CD14-positive monocyte (primary cell): ENCODE measurements around the gene CERK. TPM values are rescaled to one million over a fixed set of nuclear protein-coding genes. Genes with fewer than 3 reads are reported as not detected.

Experiments
- DNase-seq, 3 donors: peaks; one replicate each; pipeline ENCODE4 v3.0.0-alpha.2; 2011 to 2022
- H2AFZ ChIP-seq: 2 replicates; pipeline ENCODE4 v1.6.0; 2012; ENCODE audit warnings: mild to moderate bottlenecking, low read depth, low read length, inconsistent platforms; ENCODE audit not compliant: insufficient read depth, poor library complexity, severe bottlenecking
- H3K27ac ChIP-seq, 2 donors: 1 replicate in 1 of 2; 2 replicates in 1 of 2; pipeline ENCODE4 v1.5.1; 2012 to 2013; ENCODE audit warnings: low read length in 2 of 2, control low read depth in 1 of 2, inconsistent platforms in 1 of 2, low read depth in 1 of 2, mild to moderate bottlenecking in 1 of 2
- H3K27me3 ChIP-seq, 2 donors: one replicate each; pipeline versions ENCODE4 v1.6.0 to v1.6.1; 2011 to 2013; ENCODE audit warnings: low read length in 2 of 2; ENCODE audit not compliant: control insufficient read depth in 2 of 2, insufficient read depth in 2 of 2
- H3K36me3 ChIP-seq, 2 donors: replicated peaks in 1 of 2; 1 replicate in 1 of 2; 2 replicates in 1 of 2; pipeline versions ENCODE4 v1.5.1 to v1.6.1; 2012 to 2013; ENCODE audit warnings: low read length in 2 of 2, control low read depth in 1 of 2, inconsistent platforms in 1 of 2, mild to moderate bottlenecking in 1 of 2; ENCODE audit not compliant: insufficient read depth in 2 of 2, control insufficient read depth in 1 of 2
- H3K4me1 ChIP-seq, 2 donors: 1 replicate in 1 of 2; 2 replicates in 1 of 2; pipeline versions ENCODE4 v1.5.1 to v1.6.1; 2012 to 2013; ENCODE audit warnings: low read length in 2 of 2, control low read depth in 1 of 2, inconsistent platforms in 1 of 2, mild to moderate bottlenecking in 1 of 2, moderate library complexity in 1 of 2; ENCODE audit not compliant: insufficient read depth in 2 of 2, control insufficient read depth in 1 of 2
- H3K4me2 ChIP-seq: replicated peaks from 2 replicates; pipeline ENCODE3; 2012; ENCODE audit warnings: low read length, moderate library complexity, mild to moderate bottlenecking; ENCODE audit not compliant: poor library complexity, severe bottlenecking; ENCODE audit errors: extremely low read depth
- H3K4me3 ChIP-seq, 3 experiments: fragments of 200-600 bp in 1 of 3; sonication (generic) in 1 of 3; replicated peaks in 1 of 3; 1 replicate in 2 of 3; 2 replicates in 1 of 3; pipeline ENCODE4 v1.5.1; 2011 to 2013; ENCODE audit warnings: low read length in 3 of 3, mild to moderate bottlenecking in 3 of 3, control low read depth in 2 of 3, low read depth in 2 of 3, inconsistent platforms in 1 of 3, moderate library complexity in 1 of 3
- H3K79me2 ChIP-seq: 2 replicates; pipeline ENCODE4 v1.6.0; 2012; ENCODE audit warnings: mild to moderate bottlenecking, control low read depth, inconsistent platforms, low read length, moderate library complexity; ENCODE audit not compliant: insufficient read depth
- H3K9ac ChIP-seq: 2 replicates; pipeline ENCODE4 v1.6.0; 2017; ENCODE audit warnings: low read length, mild to moderate bottlenecking; ENCODE audit not compliant: insufficient read depth, poor library complexity, severe bottlenecking
- H3K9me3 ChIP-seq, 2 donors: replicated peaks in 1 of 2; 1 replicate in 1 of 2; 2 replicates in 1 of 2; pipeline versions ENCODE4 v1.5.1 to v1.6.1; 2012 to 2013; ENCODE audit warnings: low read length in 2 of 2, control low read depth in 1 of 2; ENCODE audit not compliant: control insufficient read depth in 1 of 2, insufficient read depth in 1 of 2
- H4K20me1 ChIP-seq: 2 replicates; pipeline ENCODE4 v1.6.0; 2012; ENCODE audit warnings: mild to moderate bottlenecking, low read length, control low read depth, moderate library complexity; ENCODE audit not compliant: insufficient read depth
- H3K27ac Mint-ChIP-seq, 7 donors: one replicate each; pipeline ENCODE4 v1.8.0; 2020; ENCODE audit warnings: mild to moderate bottlenecking in 7 of 7, mixed read lengths in 7 of 7, moderate library complexity in 6 of 7, inconsistent platforms in 2 of 7
- H3K27me3 Mint-ChIP-seq, 3 donors: one replicate each; pipeline ENCODE4 v1.8.0; 2021 to 2022; ENCODE audit warnings: low read depth in 3 of 3, mild to moderate bottlenecking in 3 of 3, mixed read lengths in 3 of 3, moderate library complexity in 3 of 3, inconsistent platforms in 1 of 3
- H3K36me3 Mint-ChIP-seq, 2 donors: one replicate each; pipeline ENCODE4 v1.8.0; 2020; ENCODE audit warnings: mixed read lengths in 2 of 2, inconsistent platforms in 1 of 2, mild to moderate bottlenecking in 1 of 2
- H3K4me1 Mint-ChIP-seq: one replicate; pipeline ENCODE4 v1.8.0; 2020; ENCODE audit warnings: mild to moderate bottlenecking, mixed read lengths
- H3K4me3 Mint-ChIP-seq, 2 donors: one replicate each; pipeline ENCODE4 v1.8.0; 2020; ENCODE audit warnings: mild to moderate bottlenecking in 2 of 2, mixed read lengths in 2 of 2, moderate library complexity in 1 of 2
- H3K9me3 Mint-ChIP-seq, 7 donors: one replicate each; pipeline ENCODE4 v1.8.0; 2020 to 2022; ENCODE audit warnings: mixed read lengths in 7 of 7, mild to moderate bottlenecking in 6 of 7, moderate library complexity in 6 of 7, inconsistent platforms in 2 of 7
- CTCF ChIP-seq: fragments of 200-600 bp; IDR thresholded peaks from one replicate; pipeline ENCODE4 v1.8.0; 2022; ENCODE audit warnings: antibody characterized with exemption, mild to moderate bottlenecking
- WGBS: methylation state at CpG from one replicate; pipeline ENCODE4 v1.1.5; 2013; ENCODE audit warnings: missing lambda C conversion rate; ENCODE audit not compliant: insufficient coverage; 5-methylcytosine and 5-hydroxymethylcytosine counted together
- intact Hi-C, 2 donors: fragments of 100-400 bp; cut with micrococcal nuclease; formaldehyde crosslinking; loops; one replicate each; pipeline versions ENCODE4 v1.15.0 to v1.15.1; 2023
- polyA plus RNA-seq, 3 donors: library from polyadenylated mRNA; depleted of rRNA in 1 of 3; unstranded in 2 of 3; stranded (reverse) in 1 of 3; fragments of 300-500 nt in 2 of 3; fragments of >200 nt in 1 of 3; fragmentation: Illumina TruSeq in 2 of 3; gene quantifications; 1 replicate in 2 of 3; 2 replicates in 1 of 3; pipeline ENCODE4 v1.2.3, GENCODE V29; 2012 to 2021

Gene CERK
- polyA plus RNA-seq, 3 donors = 22.4 to 40.2 (median 24.5) TPM

DNA sequence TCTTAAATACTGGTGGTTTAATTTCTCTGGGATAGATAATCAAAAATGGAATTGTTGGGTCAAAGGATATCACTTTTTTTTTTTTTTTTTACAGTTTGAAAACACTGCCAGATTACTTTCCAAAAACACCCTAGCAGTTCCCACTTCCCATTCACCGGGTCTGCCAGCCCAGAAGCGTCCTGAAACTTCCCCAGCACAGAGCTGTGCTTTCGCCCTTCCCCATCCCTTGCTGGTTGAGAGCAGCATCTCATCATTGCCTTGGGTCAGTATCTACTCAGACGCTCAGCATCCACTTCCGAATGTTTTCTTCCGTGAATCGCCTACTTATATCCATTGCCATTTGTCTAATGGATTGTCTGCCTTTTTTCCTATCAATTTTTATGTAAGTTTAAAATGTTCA lies 5.5 kb downstream of the CERK start:
- peaks cover 22 to 43% of the 10 kb centered on the region in 2 donors for H3K36me3 ChIP-seq
- H3K9me3 ChIP-seq = no peaks in the 10 kb centered on the region
- H3K9ac ChIP-seq = no peak overlapping the region
- H3K27ac ChIP-seq = no peak overlapping the region
- H4K20me1 ChIP-seq = peaks cover 97% of the 10 kb centered on the region
- peaks cover 30 to 34% of the 10 kb centered on the region in 2 donors for H3K4me1 ChIP-seq
- H3K4me3 ChIP-seq = no peak overlapping the region
- no peak for TF ChIP-seq CTCF
- DNase-seq = peak in 1 of 3 donors; percentile 3
- H3K4me2 ChIP-seq = no peak overlapping the region
- H3K79me2 ChIP-seq = peaks cover 100% of the 10 kb centered on the region
- Mint-ChIP-seq H3K4me3 (no peak overlapping the region), H3K27ac (peak overlapping the region in 2 of 7 donors; percentile 30 to 63), H3K4me1 (peaks cover 37% of the 10 kb centered on the region), H3K27me3 (peaks cover 0 to 2% (median 0%) of the 10 kb centered on the region in 3 donors), H3K9me3 (no peaks in the 10 kb centered on the region), H3K36me3 (peaks cover 28 to 53% of the 10 kb centered on the region in 2 donors)
- intact Hi-C loops = loop anchor here in 1 of 2 donors (10.0 kb wide), 1 partner anchor 138 kb away; no protein-coding TSS in a partner anchor
- 11% methylated on average over 3 of the region's 7 CpGs for WGBS
- no peak overlapping the region for H2AFZ ChIP-seq
- no peaks in the 10 kb centered on the region for H3K27me3 ChIP-seq

DNA sequence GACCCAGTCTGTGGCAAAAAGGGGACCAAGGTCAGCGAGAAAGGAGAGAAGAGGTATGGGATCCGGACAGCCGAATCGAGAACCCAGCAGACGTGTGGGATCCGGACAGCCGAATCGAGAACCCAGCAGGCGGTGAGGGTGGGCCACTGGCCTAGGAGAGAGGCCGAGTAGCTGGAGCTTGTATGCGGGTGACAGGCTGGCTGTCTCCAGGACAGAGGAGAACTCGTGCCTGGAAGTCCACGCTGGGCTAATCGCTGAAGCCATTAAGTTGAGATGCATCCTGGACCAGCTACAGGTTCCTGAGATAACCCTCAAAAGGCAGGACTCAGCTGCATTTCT lies 6.0 kb downstream of the CERK start:
- H3K9me3 ChIP-seq = no peaks in the 10 kb centered on the region
- Mint-ChIP-seq H3K4me1 (peaks cover 36% of the 10 kb centered on the region), H3K36me3 (peaks cover 29 to 58% of the 10 kb centered on the region in 2 donors), H3K27me3 (peaks cover 0 to 2% (median 0%) of the 10 kb centered on the region in 3 donors), H3K27ac (peak overlapping the region in 4 of 7 donors; percentile 65 to 83 (median 76)), H3K4me3 (no peak overlapping the region), H3K9me3 (no peaks in the 10 kb centered on the region)
- DNase-seq = no peak
- peaks cover 24 to 48% of the 10 kb centered on the region in 2 donors for H3K36me3 ChIP-seq
- 97% methylated on average over 14 of the region's 14 CpGs for WGBS
- peak overlapping the region in 1 of 2 donors; percentile 30 for H3K27ac ChIP-seq
- peaks cover 100% of the 10 kb centered on the region for H4K20me1 ChIP-seq
- no peak overlapping the region for H3K4me3 ChIP-seq
- no peaks in the 10 kb centered on the region for H3K27me3 ChIP-seq
- H3K4me2 ChIP-seq = no peak overlapping the region
- no peak overlapping the region for H3K9ac ChIP-seq
- H3K79me2 ChIP-seq = peaks cover 100% of the 10 kb centered on the region
- no peak for TF ChIP-seq CTCF
- intact Hi-C loops = loop anchor here in 1 of 2 donors (10.0 kb wide), 1 partner anchor 137 kb away; no protein-coding TSS in a partner anchor
- peaks cover 28 to 30% of the 10 kb centered on the region in 2 donors for H3K4me1 ChIP-seq
- no peak overlapping the region for H2AFZ ChIP-seq
